Sigmoid colon (tissue), 7 donors: ENCODE data around the gene SPTAN1. TPM values are rescaled to one million over a fixed set of nuclear protein-coding genes. Genes with fewer than 3 reads are reported as not detected.
"Not testable (repeated sequence)": the region's sequence is repeated elsewhere in the genome, so short reads cannot be mapped to it uniquely, and the experiment has no call there.

Source experiments
- DNase-seq: peaks from one replicate; pipeline ENCODE4 v3.0.0-alpha.2; 2019
- H3K27ac ChIP-seq, 4 donors: fragments of 200-600 bp; sonication (generic); one replicate each; pipeline ENCODE4 v1.5.1; 2016 to 2019; ENCODE audit warnings: mild to moderate bottlenecking in 1 of 4
- H3K27me3 ChIP-seq, 3 donors: fragments of 200-600 bp; sonication (generic); one replicate each; pipeline ENCODE4 v1.5.1; 2019; ENCODE audit warnings: mild to moderate bottlenecking in 1 of 3
- H3K36me3 ChIP-seq, 4 donors: fragments of 200-600 bp; sonication (generic); one replicate each; pipeline ENCODE4 v1.5.1; 2016 to 2019
- H3K4me1 ChIP-seq, 4 donors: fragments of 200-600 bp; sonication (generic); one replicate each; pipeline ENCODE4 v1.5.1; 2017 to 2019
- H3K4me3 ChIP-seq, 4 donors: fragments of 200-600 bp; sonication (generic); one replicate each; pipeline ENCODE4 v1.5.1; 2017 to 2019; ENCODE audit warnings: mild to moderate bottlenecking in 2 of 4, moderate library complexity in 1 of 4
- H3K9me3 ChIP-seq, 4 donors: fragments of 200-600 bp in 3 of 4; sonication (generic) in 3 of 4; one replicate each; pipeline versions ENCODE4 v1.5.1 to v1.6.1; 2013 to 2019
- CTCF ChIP-seq, 4 experiments: fragments of 450-650 bp in 3 of 4; fragments of 200-600 bp in 1 of 4; IDR thresholded peaks; one replicate each; pipeline ENCODE4 v1.5.1; 2016 to 2019; ENCODE audit warnings: antibody characterized with exemption in 4 of 4, mild to moderate bottlenecking in 3 of 4, moderate library complexity in 2 of 4
- EP300 ChIP-seq, 4 donors: sonication (generic); formaldehyde crosslinking; IDR thresholded peaks; one replicate each; pipeline ENCODE4 v1.6.1; 2017; ENCODE audit warnings: antibody characterized with exemption in 4 of 4
- POLR2A ChIP-seq, 2 donors: fragments of 450-650 bp; IDR thresholded peaks; one replicate each; pipeline ENCODE4 v1.6.1; 2016; ENCODE audit warnings: antibody characterized with exemption in 2 of 2, mild to moderate bottlenecking in 2 of 2, moderate library complexity in 2 of 2
- POLR2AphosphoS5 ChIP-seq, 4 donors: sonication (generic); formaldehyde crosslinking; IDR thresholded peaks; one replicate each; pipeline ENCODE4 v1.6.1; 2017; ENCODE audit warnings: antibody characterized with exemption in 4 of 4
- WGBS, 2 donors: extraction: QIAGEN DNeasy Blood & Tissue Kit; methylation state at CpG; one replicate each; pipeline ENCODE4 v1.1.7; 2013; 5-methylcytosine and 5-hydroxymethylcytosine counted together
- intact Hi-C: fragments of 100-400 bp; cut with DNase I; formaldehyde crosslinking; loops from one replicate; pipeline ENCODE4 v1.15.1; 2023
- polyA plus RNA-seq, 3 donors: library from polyadenylated mRNA; stranded (reverse); fragments of 200-250 nt; gene quantifications; one replicate each; pipeline ENCODE4 v1.2.3, GENCODE V29; 2013
- total RNA-seq, 4 donors: library from RNA; depleted of rRNA; stranded (reverse); fragments of >200 nt; gene quantifications; one replicate each; pipeline ENCODE4 v1.1.0, GENCODE V29; 2016
- donor health status: healthy with polysubstance abuse.
- donor health status: Bipolar disorder and iron deficiency.
- donor health status: healthy.

Gene SPTAN1
- total and polyA plus RNA-seq, 7 donors = 43.5 to 306 (median 154) TPM

- 82 to 96% methylated on average over 2 of the region's 2 CpGs for WGBS, 2 donors
- no peak for TF ChIP-seq POLR2A (IDR thresholded peaks at IDR 0.05)
- no peak for TF ChIP-seq CTCF (IDR thresholded peaks at IDR 0.05)
- TF ChIP-seq EP300 (IDR thresholded peaks at IDR 0.05) = no peak
- Histone ChIP-seq H3K27ac (no peak overlapping the region), H3K4me1 (no peaks in the 10 kb centered on the region), H3K36me3 (peaks cover 40 to 93% (median 64%) of the 10 kb centered on the region in 4 donors), H3K9me3 (no peaks in the 10 kb centered on the region), H3K27me3 (no peaks in the 10 kb centered on the region), H3K4me3 (no peak overlapping the region)
- intact Hi-C loops = no loop called here
- no peak for DNase-seq
These were observed 23.5 kb downstream of the SPTAN1 start for GRCh38 chr9:128575916-128576315.

- no peak for TF ChIP-seq POLR2AphosphoS5 (IDR thresholded peaks at IDR 0.05)
- no peak for TF ChIP-seq POLR2A (IDR thresholded peaks at IDR 0.05)
- TF ChIP-seq EP300 (IDR thresholded peaks at IDR 0.05) = no peak
- TF ChIP-seq CTCF (IDR thresholded peaks at IDR 0.05) = no peak
- Histone ChIP-seq H3K36me3 (peaks cover 40 to 98% (median 76%) of the 10 kb centered on the region in 4 donors), H3K27ac (no peak overlapping the region), H3K4me3 (no peak overlapping the region), H3K9me3 (no peaks in the 10 kb centered on the region), H3K27me3 (no peaks in the 10 kb centered on the region), H3K4me1 (no peaks in the 10 kb centered on the region)
- WGBS, 2 donors = 91 to 93% methylated on average over 8 of the region's 8 CpGs
- intact Hi-C loops = no loop called here
- no peak for DNase-seq
These were observed 24.8 kb downstream of the SPTAN1 start for GRCh38 chr9:128577206-128577605.

- Histone ChIP-seq H3K4me3 (no peak overlapping the region), H3K4me1 (no peaks in the 10 kb centered on the region), H3K27ac (no peak overlapping the region), H3K9me3 (no peaks in the 10 kb centered on the region), H3K36me3 (peaks cover 60 to 100% (median 93%) of the 10 kb centered on the region in 4 donors), H3K27me3 (no peaks in the 10 kb centered on the region)
- intact Hi-C loops = no loop called here
- no peak for DNase-seq
- WGBS, 2 donors = 24 to 87% methylated on average over 1 of the region's 1 CpG
- no peak for TF ChIP-seq EP300 (IDR thresholded peaks at IDR 0.05)
- TF ChIP-seq POLR2AphosphoS5 (IDR thresholded peaks at IDR 0.05) = no peak
- no peak for TF ChIP-seq CTCF (IDR thresholded peaks at IDR 0.05)
- no peak for TF ChIP-seq POLR2A (IDR thresholded peaks at IDR 0.05)
These were observed 26.8 kb downstream of the SPTAN1 start for GRCh38 chr9:128579194-128579593.

- 93 to 95% methylated on average over 10 of the region's 10 CpGs for WGBS, 2 donors
- no peak for DNase-seq
- H3K9me3 ChIP-seq = no peaks in the 10 kb centered on the region
- H3K4me1 ChIP-seq = no peaks in the 10 kb centered on the region
- peaks cover 63 to 100% (median 95%) of the 10 kb centered on the region in 4 donors for H3K36me3 ChIP-seq
- no peak overlapping the region for H3K4me3 ChIP-seq
- TF ChIP-seq EP300 (IDR thresholded peaks at IDR 0.05) = no peak
- TF ChIP-seq CTCF (IDR thresholded peaks at IDR 0.05) = no peak
- TF ChIP-seq POLR2AphosphoS5 (IDR thresholded peaks at IDR 0.05) = no peak
- TF ChIP-seq POLR2A (IDR thresholded peaks at IDR 0.05) = no peak
- intact Hi-C loops = no loop called here
- no peak overlapping the region for H3K27ac ChIP-seq
- no peaks in the 10 kb centered on the region for H3K27me3 ChIP-seq
These were observed 28.3 kb downstream of the SPTAN1 start for GRCh38 chr9:128580731-128581130.

GRCh38 chr9:128585155-128585554, 32.8 kb downstream of the SPTAN1 start:
- H3K4me1 ChIP-seq, H3K4me3 ChIP-seq, H3K27ac ChIP-seq, intact Hi-C loops, H3K27me3 ChIP-seq, H3K9me3 ChIP-seq, DNase-seq: not testable (repeated sequence)
- peaks cover 49 to 100% (median 89%) of the 10 kb centered on the region in 4 donors for H3K36me3 ChIP-seq
- WGBS, 2 donors = 90 to 95% methylated on average over 8 of the region's 8 CpGs

GRCh38 chr9:128586934-128587333, 34.5 kb downstream of the SPTAN1 start:
- peaks cover 59 to 99% (median 91%) of the 10 kb centered on the region in 4 donors for H3K36me3 ChIP-seq

More at GRCh38 chr9:128586934-128587333, 34.5 kb downstream of the SPTAN1 start:
- H3K9me3 ChIP-seq, H3K4me3 ChIP-seq, H3K27me3 ChIP-seq, intact Hi-C loops, H3K27ac ChIP-seq, DNase-seq, H3K4me1 ChIP-seq: not testable (repeated sequence)
- WGBS, 2 donors = 91 to 93% methylated on average over 11 of the region's 11 CpGs
